Muscle layer of colon (tissue), 2 donors: ENCODE results near the gene PLEKHA6.

Source experiments
- H3K27ac ChIP-seq: one replicate; pipeline ENCODE4 v1.7.0; 2013; ENCODE audit warnings: low read depth, mild to moderate bottlenecking, low read length, moderate library complexity
- H3K27me3 ChIP-seq, 2 donors: one replicate each; pipeline ENCODE4 v1.7.0; 2013; ENCODE audit warnings: low read length in 2 of 2, mild to moderate bottlenecking in 2 of 2; ENCODE audit not compliant: insufficient read depth in 2 of 2, control insufficient read depth in 1 of 2
- H3K36me3 ChIP-seq: one replicate; pipeline ENCODE4 v1.7.0; 2013; ENCODE audit warnings: mild to moderate bottlenecking, low read length; ENCODE audit not compliant: insufficient read depth
- H3K4me1 ChIP-seq: one replicate; pipeline ENCODE4 v1.7.0; 2013; ENCODE audit warnings: mild to moderate bottlenecking, low read length; ENCODE audit not compliant: insufficient read depth
- H3K4me3 ChIP-seq, 2 donors: one replicate each; pipeline ENCODE4 v1.7.0; 2013; ENCODE audit warnings: low read length in 2 of 2, low read depth in 1 of 2, mild to moderate bottlenecking in 1 of 2, moderate library complexity in 1 of 2
- H3K9ac ChIP-seq: one replicate; pipeline ENCODE4 v1.7.0; 2013; ENCODE audit warnings: low read length
- H3K9me3 ChIP-seq: one replicate; pipeline ENCODE4 v1.7.0; 2013; ENCODE audit warnings: mild to moderate bottlenecking, low read length
- donor health status: abdominal sarcoma.
- donor health status: Adenocarcinoma of cecum.

PLEKHA6 gene

DNA sequence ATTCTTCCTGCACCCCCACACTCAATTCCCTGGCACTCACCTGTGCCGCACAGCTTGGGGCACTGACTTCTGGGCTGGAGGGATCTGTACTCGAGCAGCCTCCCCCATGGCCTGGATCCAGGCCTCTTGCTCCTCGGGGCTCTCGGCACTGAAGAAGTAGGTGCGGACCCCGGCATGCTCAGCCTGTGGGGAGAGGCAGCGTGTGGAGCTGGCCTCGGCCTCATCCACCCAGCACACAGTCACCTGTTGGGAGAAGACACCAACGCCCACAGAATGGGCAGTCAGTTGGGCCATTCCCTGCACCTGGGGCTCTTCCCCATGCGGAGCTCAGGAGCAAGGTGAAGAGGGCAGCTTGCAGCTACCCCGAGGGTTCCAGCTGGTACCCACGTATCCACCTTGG lies 98.5 kb downstream of the PLEKHA6 start:
- Histone ChIP-seq H3K36me3 (no peaks in the 10 kb centered on the region), H3K9ac (no peak overlapping the region), H3K27me3 (no peaks in the 10 kb centered on the region), H3K4me1 (peaks cover 8% of the 10 kb centered on the region), H3K4me3 (no peak overlapping the region), H3K27ac (no peak overlapping the region), H3K9me3 (no peaks in the 10 kb centered on the region)

- H3K36me3 ChIP-seq: no peaks in the 10 kb centered on the region
- no peaks in the 10 kb centered on the region for H3K27me3 ChIP-seq
- H3K4me3 ChIP-seq: no peak overlapping the region
- H3K27ac ChIP-seq: no peak overlapping the region
- no peak overlapping the region for H3K9ac ChIP-seq
- peaks cover 3% of the 10 kb centered on the region for H3K4me1 ChIP-seq
- H3K9me3 ChIP-seq: no peaks in the 10 kb centered on the region
Measured at GRCh38 chr1:204260601-204261197, 99.0 kb downstream of the PLEKHA6 start.

- no peaks in the 10 kb centered on the region for H3K27me3 ChIP-seq
- H3K4me3 ChIP-seq: no peak overlapping the region
- no peak overlapping the region for H3K27ac ChIP-seq
- H3K4me1 ChIP-seq: no peaks in the 10 kb centered on the region
- no peaks in the 10 kb centered on the region for H3K36me3 ChIP-seq
- no peak overlapping the region for H3K9ac ChIP-seq
- no peaks in the 10 kb centered on the region for H3K9me3 ChIP-seq
Measured at GRCh38 chr1:204259782-204260181, 99.9 kb downstream of the PLEKHA6 start.

DNA sequence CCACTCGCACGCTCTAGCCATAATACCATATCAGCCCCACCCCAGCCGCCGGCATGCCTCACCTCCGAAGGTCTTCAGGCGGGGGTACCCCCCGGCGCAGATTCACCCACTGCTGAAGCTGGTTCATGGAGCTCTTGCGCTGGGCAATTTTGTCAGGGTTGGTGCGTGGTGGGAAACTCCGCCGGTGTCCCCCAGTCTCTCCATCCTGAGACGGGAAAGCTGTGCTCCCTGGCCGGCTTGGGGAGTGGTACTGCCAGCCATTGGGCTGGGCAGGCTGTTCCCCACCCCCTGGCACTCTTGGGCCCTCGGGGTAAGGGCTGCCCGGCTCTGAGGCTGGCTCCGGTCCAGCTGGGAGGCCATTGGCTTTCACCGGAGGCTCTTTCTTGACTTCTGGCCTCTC lies 100.5 kb downstream of the PLEKHA6 start:
- no peak overlapping the region for H3K9ac ChIP-seq
- no peaks in the 10 kb centered on the region for H3K9me3 ChIP-seq
- H3K4me1 ChIP-seq: peaks cover 5% of the 10 kb centered on the region
- H3K36me3 ChIP-seq: no peaks in the 10 kb centered on the region
- H3K27me3 ChIP-seq: no peaks in the 10 kb centered on the region
- H3K27ac ChIP-seq: no peak overlapping the region
- H3K4me3 ChIP-seq: no peak overlapping the region

DNA sequence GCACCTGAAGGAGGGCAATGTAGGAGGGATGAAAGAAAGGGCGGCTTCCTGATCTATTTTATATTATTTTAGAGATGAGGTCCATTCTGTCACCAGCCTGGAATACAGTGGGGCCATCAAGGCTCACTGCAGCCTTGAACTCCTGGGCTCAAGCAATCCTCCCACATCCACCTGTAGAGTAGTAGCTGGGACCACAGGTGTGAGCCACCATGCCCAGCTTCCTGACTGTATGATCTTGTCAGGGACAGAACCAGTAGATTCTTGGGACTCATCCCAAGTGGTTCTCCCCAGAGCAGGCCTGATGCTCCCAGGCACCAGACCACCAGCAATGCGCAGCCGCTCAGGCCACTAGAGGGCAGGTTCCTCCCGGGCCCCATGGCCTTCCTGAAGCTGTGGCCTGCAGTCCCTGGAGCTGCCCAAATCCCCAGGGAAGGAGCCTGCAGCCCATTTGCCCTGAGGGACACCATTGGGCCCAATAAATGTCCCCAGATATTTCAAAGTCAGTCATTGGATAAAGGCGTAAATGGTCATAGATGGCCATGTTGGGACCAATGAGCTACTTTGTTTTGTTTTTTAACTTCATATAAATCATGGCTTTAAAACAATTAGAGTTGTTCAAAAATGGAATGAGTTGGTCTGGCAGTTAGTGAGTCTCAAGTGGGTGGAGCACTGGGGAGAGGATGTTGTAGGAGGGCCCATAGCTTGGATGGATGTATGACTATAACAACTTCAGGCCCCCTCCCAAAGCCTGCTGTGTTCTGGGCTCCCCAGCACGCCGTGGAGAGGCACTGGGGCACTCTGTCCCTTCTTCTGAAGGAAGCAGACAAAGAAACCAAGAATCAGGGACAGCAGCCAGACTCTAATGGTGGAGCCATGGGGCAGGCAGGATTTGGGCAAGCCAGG lies 101.3 kb downstream of the PLEKHA6 start:
- Histone ChIP-seq H3K9me3 (no peaks in the 10 kb centered on the region), H3K27ac (no peak overlapping the region), H3K4me3 (no peak overlapping the region), H3K36me3 (no peaks in the 10 kb centered on the region), H3K27me3 (no peaks in the 10 kb centered on the region), H3K9ac (no peak overlapping the region), H3K4me1 (peaks cover 5% of the 10 kb centered on the region)

DNA sequence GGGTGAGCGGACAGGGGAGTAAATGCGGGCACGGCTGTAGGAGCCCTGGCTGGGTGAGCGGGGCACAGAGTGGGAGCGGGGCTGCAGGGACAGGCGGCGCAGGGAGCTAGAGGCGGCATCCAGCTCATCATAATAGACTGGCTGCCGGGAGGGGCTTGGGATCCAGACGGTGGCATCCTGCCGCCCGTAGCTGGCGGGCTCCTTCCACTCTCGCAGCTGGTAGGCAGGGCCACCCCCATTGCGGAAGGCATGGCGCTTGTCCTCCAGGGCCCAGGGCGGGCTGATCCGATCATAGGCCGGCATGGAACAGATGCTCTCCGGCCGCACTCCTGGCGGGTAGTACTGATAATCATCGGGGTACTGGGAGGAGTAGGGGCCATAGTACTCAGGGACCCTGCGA lies 102.3 kb downstream of the PLEKHA6 start:
- no peak overlapping the region for H3K4me3 ChIP-seq
- peaks cover 5% of the 10 kb centered on the region for H3K4me1 ChIP-seq
- H3K27ac ChIP-seq: no peak overlapping the region
- no peak overlapping the region for H3K9ac ChIP-seq
- no peaks in the 10 kb centered on the region for H3K27me3 ChIP-seq
- no peaks in the 10 kb centered on the region for H3K9me3 ChIP-seq
- H3K36me3 ChIP-seq: no peaks in the 10 kb centered on the region

GRCh38 chr1:204256531-204256930 lies 103.2 kb downstream of the PLEKHA6 start:
- Histone ChIP-seq H3K27me3 (no peaks in the 10 kb centered on the region), H3K4me3 (no peak overlapping the region), H3K4me1 (peaks cover 5% of the 10 kb centered on the region), H3K27ac (no peak overlapping the region), H3K36me3 (no peaks in the 10 kb centered on the region), H3K9me3 (no peaks in the 10 kb centered on the region), H3K9ac (no peak overlapping the region)

- Histone ChIP-seq H3K9ac (no peak overlapping the region), H3K4me3 (no peak overlapping the region), H3K27ac (no peak overlapping the region), H3K27me3 (no peaks in the 10 kb centered on the region), H3K36me3 (no peaks in the 10 kb centered on the region), H3K4me1 (peaks cover 5% of the 10 kb centered on the region), H3K9me3 (no peaks in the 10 kb centered on the region)
Measured at GRCh38 chr1:204255966-204256365, 103.8 kb downstream of the PLEKHA6 start.

GRCh38 chr1:204255225-204255624 lies 104.5 kb downstream of the PLEKHA6 start:
- Histone ChIP-seq H3K27me3 (no peaks in the 10 kb centered on the region), H3K9me3 (no peaks in the 10 kb centered on the region), H3K36me3 (no peaks in the 10 kb centered on the region), H3K9ac (no peak overlapping the region), H3K4me3 (no peak overlapping the region), H3K4me1 (peaks cover 5% of the 10 kb centered on the region), H3K27ac (no peak overlapping the region)

DNA sequence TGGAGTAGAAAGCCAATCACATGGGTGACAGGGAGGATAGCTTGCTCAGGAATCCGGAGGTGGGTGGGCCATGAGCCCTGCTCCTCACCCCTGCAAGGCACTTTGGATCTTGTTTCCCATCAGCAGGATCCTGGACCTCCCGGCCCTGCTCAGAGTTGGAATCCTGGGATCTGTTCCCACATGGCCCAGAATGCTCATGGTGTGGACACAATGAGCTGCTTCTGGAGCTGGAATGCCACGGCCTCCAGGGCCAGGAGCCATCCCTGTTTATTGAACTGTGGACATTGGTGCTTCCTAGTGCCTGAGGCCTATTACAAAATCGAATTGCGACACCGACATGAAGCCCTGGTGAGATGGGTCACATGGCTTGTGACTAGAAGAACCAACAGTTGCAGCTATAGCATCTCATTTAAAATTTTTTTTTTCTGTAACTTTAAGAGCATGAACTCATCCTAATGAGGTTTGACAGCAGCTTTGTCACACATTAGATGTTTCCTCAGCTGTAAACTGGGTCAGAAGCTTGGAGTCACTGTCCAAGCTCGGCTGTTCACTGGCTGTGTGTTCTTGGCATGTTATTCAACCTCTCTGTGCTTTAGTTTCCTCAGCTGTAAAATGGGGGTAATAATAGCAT lies 105.6 kb downstream of the PLEKHA6 start:
- no peak overlapping the region for H3K9ac ChIP-seq
- no peaks in the 10 kb centered on the region for H3K9me3 ChIP-seq
- H3K27me3 ChIP-seq: no peaks in the 10 kb centered on the region
- no peak overlapping the region for H3K4me3 ChIP-seq
- no peaks in the 10 kb centered on the region for H3K36me3 ChIP-seq
- H3K4me1 ChIP-seq: peaks cover 5% of the 10 kb centered on the region
- no peak overlapping the region for H3K27ac ChIP-seq

DNA sequence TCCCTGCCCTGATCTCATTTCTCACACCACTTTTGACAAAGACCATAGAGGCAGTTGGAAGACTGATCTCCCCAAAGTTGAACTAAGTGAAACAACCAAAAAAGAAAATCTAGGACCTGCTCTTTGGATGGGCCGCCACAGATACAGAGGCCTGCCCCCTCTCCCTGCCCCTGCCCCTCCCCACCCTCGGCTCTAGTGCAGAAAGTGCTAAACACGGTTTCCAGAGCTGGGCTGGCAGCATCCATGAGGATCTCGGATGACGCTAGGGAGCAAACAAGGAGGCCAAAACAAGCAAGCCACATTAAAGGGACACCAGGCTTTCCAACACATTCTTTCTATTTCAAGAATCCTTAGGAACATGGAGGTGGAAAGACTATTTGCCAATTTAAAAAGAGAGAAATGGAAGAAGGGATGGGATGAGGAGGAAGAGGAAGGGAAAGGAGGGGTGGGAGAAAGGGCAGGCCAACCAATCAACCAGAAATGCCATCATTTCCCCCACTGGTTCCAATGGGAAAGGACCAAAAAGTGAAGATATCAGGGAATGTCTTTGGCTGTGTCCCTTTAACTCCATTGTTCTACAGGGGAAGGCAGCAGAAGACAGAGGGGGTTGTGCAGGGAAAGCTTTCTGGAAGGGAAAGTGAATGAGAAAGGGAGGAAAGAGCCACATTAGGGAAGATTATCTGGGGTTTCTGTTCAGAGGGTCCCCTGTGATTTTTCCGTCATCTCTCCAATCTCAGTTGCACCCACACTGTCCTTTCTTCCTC lies 107.6 kb downstream of the PLEKHA6 start:
- H3K27me3 ChIP-seq: no peaks in the 10 kb centered on the region
- no peaks in the 10 kb centered on the region for H3K9me3 ChIP-seq
- H3K9ac ChIP-seq: no peak overlapping the region
- H3K4me3 ChIP-seq: no peak overlapping the region
- no peak overlapping the region for H3K27ac ChIP-seq
- H3K4me1 ChIP-seq: peaks cover 5% of the 10 kb centered on the region
- no peaks in the 10 kb centered on the region for H3K36me3 ChIP-seq
